ENCODE measurements around the gene NAT9. TPM values are rescaled to one million over a fixed set of nuclear protein-coding genes. Genes with fewer than 3 reads are reported as not detected.

NAT9 gene
- total and polyA plus RNA-seq, 11 donors: 7.9 to 36.6 (median 18.2) TPM

- Histone ChIP-seq H3K4me1 (peaks cover 0 to 8% (median 0%) of the 10 kb centered on the region in 12 donors), H3K9me3 (no peaks in the 10 kb centered on the region), H3K4me3 (no peak overlapping the region), H3K27ac (peak overlapping the region in 1 of 12 donors; percentile 43), H3K27me3 (no peaks in the 10 kb centered on the region), H3K36me3 (peaks cover 0 to 50% (median 18%) of the 10 kb centered on the region in 9 donors)
- intact Hi-C loops (cut with DNase I): no loop called here
- TF ChIP-seq CTCF (IDR thresholded peaks at IDR 0.05) (no peak), POLR2A (IDR thresholded peaks at IDR 0.05) (no peak)
- no peak for DNase-seq
- ATAC-seq: no peak
- WGBS, 4 donors: 90 to 92% (median 91%) methylated on average over 12 of the region's 12 CpGs
These were observed 27.3 kb upstream of the NAT9 start for GRCh38 chr17:74803388-74803930.

DNA sequence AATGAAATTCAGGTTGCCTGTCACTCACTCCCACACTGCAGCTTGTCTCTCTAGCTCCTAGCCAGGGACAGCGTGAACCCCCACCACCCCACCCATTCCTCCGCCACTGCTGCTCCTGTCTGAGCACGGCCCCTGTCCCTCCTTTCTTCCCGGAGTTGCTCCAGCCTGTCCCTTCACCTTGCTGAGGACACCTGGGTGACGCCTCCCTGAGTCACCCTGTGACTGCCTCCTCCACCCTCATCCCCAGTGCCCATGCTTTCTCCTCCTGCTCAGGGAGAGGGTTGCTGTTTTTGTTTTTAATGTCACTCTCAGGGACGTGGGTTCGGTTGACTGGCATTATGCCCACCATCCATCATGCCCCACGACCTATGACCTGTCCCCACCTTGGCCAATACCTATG lies 25.8 kb upstream of the NAT9 start:
- intact Hi-C loops (cut with DNase I): no loop called here
- Histone ChIP-seq H3K4me3 (no peak overlapping the region), H3K27me3 (no peaks in the 10 kb centered on the region), H3K9me3 (no peaks in the 10 kb centered on the region), H3K27ac (no peak overlapping the region), H3K36me3 (peaks cover 0 to 65% (median 33%) of the 10 kb centered on the region in 9 donors), H3K4me1 (peaks cover 0 to 8% (median 0%) of the 10 kb centered on the region in 12 donors)
- TF ChIP-seq POLR2A (IDR thresholded peaks at IDR 0.05) (no peak), CTCF (IDR thresholded peaks at IDR 0.05) (no peak)
- ATAC-seq (no peak), DNase-seq (no peak)
- WGBS, 4 donors: 89 to 94% (median 90%) methylated on average over 8 of the region's 8 CpGs

DNA sequence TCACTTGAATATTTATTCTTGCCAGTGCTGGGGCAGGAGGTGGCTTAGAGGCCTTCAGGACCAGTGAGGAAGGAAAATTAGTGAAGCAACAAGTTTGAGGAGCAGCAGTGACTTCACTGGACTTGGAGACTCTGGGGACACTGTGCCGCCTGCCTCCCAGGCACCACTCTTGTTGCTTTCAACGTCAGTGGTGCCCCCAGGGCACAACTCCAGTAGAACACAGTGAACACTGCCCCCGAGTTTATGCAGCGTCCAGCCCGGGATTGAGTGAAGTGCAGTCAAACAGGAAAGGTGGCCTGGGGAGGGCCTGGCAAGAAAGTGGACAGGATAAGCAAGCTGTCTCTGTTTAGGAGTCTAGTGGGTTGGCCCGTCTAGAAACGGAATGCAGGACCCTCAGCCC lies 24.4 kb upstream of the NAT9 start:
- WGBS, 4 donors: 86 to 91% (median 88%) methylated on average over 7 of the region's 7 CpGs
- Histone ChIP-seq H3K9me3 (no peaks in the 10 kb centered on the region), H3K36me3 (peaks cover 0 to 79% (median 45%) of the 10 kb centered on the region in 9 donors), H3K4me3 (no peak overlapping the region), H3K27ac (no peak overlapping the region), H3K4me1 (peaks cover 0 to 4% (median 0%) of the 10 kb centered on the region in 12 donors), H3K27me3 (no peaks in the 10 kb centered on the region)
- TF ChIP-seq CTCF (IDR thresholded peaks at IDR 0.05) (no peak), POLR2A (IDR thresholded peaks at IDR 0.05) (no peak)
- intact Hi-C loops (cut with DNase I): no loop called here
- ATAC-seq (no peak), DNase-seq (no peak)

GRCh38 chr17:74799097-74799496 lies 23.0 kb upstream of the NAT9 start:
- H3K4me1 ChIP-seq: no peaks in the 10 kb centered on the region
- no peak for TF ChIP-seq POLR2A (IDR thresholded peaks at IDR 0.05)
- TF ChIP-seq CTCF (IDR thresholded peaks at IDR 0.05): no peak
- peaks cover 0 to 84% (median 59%) of the 10 kb centered on the region in 9 donors for H3K36me3 ChIP-seq
- no peak overlapping the region for H3K27ac ChIP-seq
- intact Hi-C loops (cut with DNase I): loop anchor here in 1 of 10 donors (10.0 kb wide), 1 partner anchor 156 kb away; no protein-coding TSS in a partner anchor
- ATAC-seq (no peak), DNase-seq (no peak)
- H3K27me3 ChIP-seq: no peaks in the 10 kb centered on the region
- H3K4me3 ChIP-seq: no peak overlapping the region
- 96 to 100% (median 98%) methylated on average over 4 to 14 of the region's 14 CpGs for WGBS, 4 donors
- H3K9me3 ChIP-seq: no peaks in the 10 kb centered on the region
